ENCODE results near the gene ZNF107.

ZNF107 gene

GRCh38 chr7:64666663-64667050 is 724 bp downstream of the ZNF107 start:
- peaks cover 57% of the 10 kb centered on the region for H3K79me2 ChIP-seq (ENCODE audit: insufficient read depth, low read length)
- no peaks in the 10 kb centered on the region for H3K9me2 ChIP-seq (replicated peaks; ENCODE audit: low read depth, low read length)
- H3K4me2 ChIP-seq (ENCODE audit: low read depth, low read length, poor library complexity, severe bottlenecking) = peak overlapping the region; percentile 98
- no peak overlapping the region for H2AFZ ChIP-seq (ENCODE audit: low read length)
- peak overlapping the region; percentile 95 for H3K9ac ChIP-seq (ENCODE audit: low read depth, low read length, poor library complexity, severe bottlenecking)
- H3K36me3 ChIP-seq (ENCODE audit: insufficient read depth, low read length) = no peaks in the 10 kb centered on the region
- TF ChIP-seq, protein P1, sequence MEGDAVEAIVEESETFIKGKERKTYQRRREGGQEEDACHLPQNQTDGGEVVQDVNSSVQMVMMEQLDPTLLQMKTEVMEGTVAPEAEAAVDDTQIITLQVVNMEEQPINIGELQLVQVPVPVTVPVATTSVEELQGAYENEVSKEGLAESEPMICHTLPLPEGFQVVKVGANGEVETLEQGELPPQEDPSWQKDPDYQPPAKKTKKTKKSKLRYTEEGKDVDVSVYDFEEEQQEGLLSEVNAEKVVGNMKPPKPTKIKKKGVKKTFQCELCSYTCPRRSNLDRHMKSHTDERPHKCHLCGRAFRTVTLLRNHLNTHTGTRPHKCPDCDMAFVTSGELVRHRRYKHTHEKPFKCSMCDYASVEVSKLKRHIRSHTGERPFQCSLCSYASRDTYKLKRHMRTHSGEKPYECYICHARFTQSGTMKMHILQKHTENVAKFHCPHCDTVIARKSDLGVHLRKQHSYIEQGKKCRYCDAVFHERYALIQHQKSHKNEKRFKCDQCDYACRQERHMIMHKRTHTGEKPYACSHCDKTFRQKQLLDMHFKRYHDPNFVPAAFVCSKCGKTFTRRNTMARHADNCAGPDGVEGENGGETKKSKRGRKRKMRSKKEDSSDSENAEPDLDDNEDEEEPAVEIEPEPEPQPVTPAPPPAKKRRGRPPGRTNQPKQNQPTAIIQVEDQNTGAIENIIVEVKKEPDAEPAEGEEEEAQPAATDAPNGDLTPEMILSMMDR (conservative IDR thresholded peaks at IDR 0.05; ENCODE audit: low read length) = no peak
- peaks cover 52% of the 10 kb centered on the region for H4K20me1 ChIP-seq (ENCODE audit: insufficient read depth, low read length, poor library complexity, severe bottlenecking)
- peaks cover 42% of the 10 kb centered on the region for H3K4me1 ChIP-seq (ENCODE audit: insufficient read depth, low read length, poor library complexity, severe bottlenecking)
- H3K4me3 ChIP-seq (ENCODE audit: low read length, poor library complexity, severe bottlenecking) = peak overlapping the region; percentile 96
- H3F3A ChIP-seq (ENCODE audit: low read depth) = no peaks in the 10 kb centered on the region
- H3K27me3 ChIP-seq (ENCODE audit: insufficient read depth, low read length, poor library complexity, severe bottlenecking) = no peaks in the 10 kb centered on the region
- H3K9me3 ChIP-seq (ENCODE audit: insufficient read depth, low read depth, low read length) = no peaks in the 10 kb centered on the region

DNA sequence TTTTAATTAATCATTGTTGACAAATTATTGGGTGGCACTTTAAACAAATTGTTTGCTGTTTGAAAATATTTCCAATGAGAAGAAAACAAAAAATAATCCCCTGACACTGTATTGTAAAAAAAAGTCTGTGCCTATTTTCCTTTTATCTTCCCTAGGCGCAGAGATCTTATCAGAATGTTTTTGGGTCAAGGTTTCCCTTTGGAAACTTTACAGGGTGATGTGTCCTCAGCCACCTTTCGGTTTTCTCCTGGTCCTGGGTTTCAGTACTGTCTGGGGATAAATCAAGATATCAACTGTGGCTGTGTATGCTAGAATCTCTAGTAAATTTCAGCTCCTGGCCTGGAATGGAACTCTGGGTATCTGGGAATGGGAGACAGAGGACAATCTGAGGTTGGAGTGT is 1.4 kb downstream of the ZNF107 start:
- peaks cover 56% of the 10 kb centered on the region for H4K20me1 ChIP-seq (ENCODE audit: insufficient read depth, low read length, poor library complexity, severe bottlenecking)
- H3K9me2 ChIP-seq (replicated peaks; ENCODE audit: low read depth, low read length) = no peaks in the 10 kb centered on the region
- H2AFZ ChIP-seq (ENCODE audit: low read length) = no peak overlapping the region
- peak overlapping the region; percentile 95 for H3K9ac ChIP-seq (ENCODE audit: low read depth, low read length, poor library complexity, severe bottlenecking)
- H3F3A ChIP-seq (ENCODE audit: low read depth) = no peaks in the 10 kb centered on the region
- H3K4me2 ChIP-seq (ENCODE audit: low read depth, low read length, poor library complexity, severe bottlenecking) = peak overlapping the region; percentile 98
- H3K4me1 ChIP-seq (ENCODE audit: insufficient read depth, low read length, poor library complexity, severe bottlenecking) = peaks cover 42% of the 10 kb centered on the region
- H3K79me2 ChIP-seq (ENCODE audit: insufficient read depth, low read length) = peaks cover 64% of the 10 kb centered on the region
- peak overlapping the region; percentile 96 for H3K4me3 ChIP-seq (ENCODE audit: low read length, poor library complexity, severe bottlenecking)
- H3K27me3 ChIP-seq (ENCODE audit: insufficient read depth, low read length, poor library complexity, severe bottlenecking) = no peaks in the 10 kb centered on the region
- no peaks in the 10 kb centered on the region for H3K36me3 ChIP-seq (ENCODE audit: insufficient read depth, low read length)
- H3K9me3 ChIP-seq (ENCODE audit: insufficient read depth, low read depth, low read length) = no peaks in the 10 kb centered on the region
- TF ChIP-seq, protein P1 (conservative IDR thresholded peaks at IDR 0.05; ENCODE audit: low read length) = no peak
- TF ChIP-seq EZH2phosphoT487 (IDR thresholded peaks at IDR 0.05; ENCODE audit: borderline replicate concordance) = no peak

DNA sequence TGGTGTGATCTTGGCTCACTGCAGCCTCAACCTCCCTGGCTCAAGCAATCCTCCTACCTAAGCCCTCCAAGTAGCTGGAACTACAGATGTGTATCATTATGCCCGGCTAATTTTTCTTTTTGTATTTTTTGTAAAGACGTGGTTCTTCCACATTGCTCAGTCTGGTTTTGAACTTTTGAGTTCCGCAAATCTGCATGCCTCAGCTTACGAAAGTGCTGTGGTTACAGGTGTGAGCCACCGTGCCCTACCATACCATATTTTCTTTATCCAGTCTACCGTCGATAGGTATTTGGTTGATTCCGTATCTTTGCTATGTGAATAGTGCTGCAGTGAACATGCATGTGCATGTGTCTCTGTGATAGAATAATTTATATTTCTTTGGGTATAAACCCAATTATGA is 6.5 kb downstream of the ZNF107 start:
- Histone ChIP-seq H3K4me1 (ENCODE audit: insufficient read depth, low read length, poor library complexity, severe bottlenecking) (peaks cover 73% of the 10 kb centered on the region), H3K4me2 (ENCODE audit: low read depth, low read length, poor library complexity, severe bottlenecking) (peak overlapping the region; percentile 75), H3K36me3 (ENCODE audit: insufficient read depth, low read length) (no peaks in the 10 kb centered on the region)

More for the DNA sequence above, 6.5 kb downstream of the ZNF107 start:
- H3K27me3 ChIP-seq (ENCODE audit: insufficient read depth, low read length, poor library complexity, severe bottlenecking) = no peaks in the 10 kb centered on the region
- H3K9ac ChIP-seq (ENCODE audit: low read depth, low read length, poor library complexity, severe bottlenecking) = no peak overlapping the region
- peak overlapping the region; percentile 36 for H3K4me3 ChIP-seq (ENCODE audit: low read length, poor library complexity, severe bottlenecking)
- peaks cover 95% of the 10 kb centered on the region for H4K20me1 ChIP-seq (ENCODE audit: insufficient read depth, low read length, poor library complexity, severe bottlenecking)
- peaks cover 100% of the 10 kb centered on the region for H3K79me2 ChIP-seq (ENCODE audit: insufficient read depth, low read length)
- TF ChIP-seq, protein P1 (conservative IDR thresholded peaks at IDR 0.05; ENCODE audit: low read length) = no peak
- TF ChIP-seq EZH2phosphoT487 (IDR thresholded peaks at IDR 0.05; ENCODE audit: borderline replicate concordance) = no peak
- no peaks in the 10 kb centered on the region for H3K9me2 ChIP-seq (replicated peaks; ENCODE audit: low read depth, low read length)
- H3K9me3 ChIP-seq (ENCODE audit: insufficient read depth, low read depth, low read length) = no peaks in the 10 kb centered on the region
- no peak overlapping the region for H2AFZ ChIP-seq (ENCODE audit: low read length)
- no peaks in the 10 kb centered on the region for H3F3A ChIP-seq (ENCODE audit: low read depth)

All from Loucy (cell line).